K562 (cell line): Measurements from ENCODE around the gene CTDNEP1.

ENCODE experiments used
- FOS ChIP-seq: IDR thresholded peaks from 3 replicates; pipeline ENCODE4 v1.6.1; 2011; ENCODE audit not compliant: insufficient read length; ENCODE audit errors: extremely low read depth
- POLR2AphosphoS5 ChIP-seq: IDR thresholded peaks from 2 replicates; pipeline ENCODE4 v1.6.1; 2011; ENCODE audit warnings: mild to moderate bottlenecking, low read depth, low read length, moderate library complexity; ENCODE audit not compliant: control insufficient read depth, insufficient read depth
- TF ChIP-seq, protein P1 (sequence below): sonication (generic); formaldehyde crosslinking; IDR thresholded peaks from 2 replicates; pipeline ENCODE4 v1.9.0; 2022; ENCODE audit warnings: mild to moderate bottlenecking, missing genetic modification reagents

GRCh38 chr17:7258731-7259554, 7.4 kb upstream of the CTDNEP1 start:
- TF ChIP-seq FOS (no peak), POLR2AphosphoS5 (no peak)
- TF ChIP-seq, protein P1, sequence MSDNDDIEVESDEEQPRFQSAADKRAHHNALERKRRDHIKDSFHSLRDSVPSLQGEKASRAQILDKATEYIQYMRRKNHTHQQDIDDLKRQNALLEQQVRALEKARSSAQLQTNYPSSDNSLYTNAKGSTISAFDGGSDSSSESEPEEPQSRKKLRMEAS (CRISPR knock-in tag): no peak
